ENCODE data around the gene KLHL17.
A peak's percentile ranks its signal among the peaks of the same experiment; 100 is the strongest.
"Not testable (repeated sequence)": the region's sequence is repeated elsewhere in the genome, so short reads cannot be mapped to it uniquely, and the experiment has no call there.

KLHL17 gene

GRCh38 chr1:1004780-1005697 is 44.7 kb downstream of the KLHL17 start:
- H4K20me1 ChIP-seq (ENCODE audit: insufficient read depth), result no peaks in the 10 kb centered on the region
- no peaks in the 10 kb centered on the region for H3K36me3 ChIP-seq (ENCODE audit: insufficient read depth)
- TF ChIP-seq, protein P1, sequence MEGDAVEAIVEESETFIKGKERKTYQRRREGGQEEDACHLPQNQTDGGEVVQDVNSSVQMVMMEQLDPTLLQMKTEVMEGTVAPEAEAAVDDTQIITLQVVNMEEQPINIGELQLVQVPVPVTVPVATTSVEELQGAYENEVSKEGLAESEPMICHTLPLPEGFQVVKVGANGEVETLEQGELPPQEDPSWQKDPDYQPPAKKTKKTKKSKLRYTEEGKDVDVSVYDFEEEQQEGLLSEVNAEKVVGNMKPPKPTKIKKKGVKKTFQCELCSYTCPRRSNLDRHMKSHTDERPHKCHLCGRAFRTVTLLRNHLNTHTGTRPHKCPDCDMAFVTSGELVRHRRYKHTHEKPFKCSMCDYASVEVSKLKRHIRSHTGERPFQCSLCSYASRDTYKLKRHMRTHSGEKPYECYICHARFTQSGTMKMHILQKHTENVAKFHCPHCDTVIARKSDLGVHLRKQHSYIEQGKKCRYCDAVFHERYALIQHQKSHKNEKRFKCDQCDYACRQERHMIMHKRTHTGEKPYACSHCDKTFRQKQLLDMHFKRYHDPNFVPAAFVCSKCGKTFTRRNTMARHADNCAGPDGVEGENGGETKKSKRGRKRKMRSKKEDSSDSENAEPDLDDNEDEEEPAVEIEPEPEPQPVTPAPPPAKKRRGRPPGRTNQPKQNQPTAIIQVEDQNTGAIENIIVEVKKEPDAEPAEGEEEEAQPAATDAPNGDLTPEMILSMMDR (conservative IDR thresholded peaks at IDR 0.05; ENCODE audit: low read depth, low read length), result no peak
- H3K4me1 ChIP-seq (ENCODE audit: low read depth, poor library complexity, severe bottlenecking), result peaks cover 18% of the 10 kb centered on the region
- no peak overlapping the region for H3K4me3 ChIP-seq (IDR thresholded peaks at IDR 0.05; ENCODE audit: insufficient read depth, low read depth, low read length)
- H2AFZ ChIP-seq (ENCODE audit: low read depth), result peak overlapping the region; percentile 38; the same call in 1 of the 2 replicates
- H3K9ac ChIP-seq, result no peak overlapping the region
- H3K27me3 ChIP-seq (ENCODE audit: insufficient read depth, low read depth), result peaks cover 87% of the 10 kb centered on the region
- no peak overlapping the region for H3K27ac ChIP-seq
- H3K79me2 ChIP-seq (ENCODE audit: insufficient read depth, low read depth), result no peaks in the 10 kb centered on the region
- peak overlapping the region; percentile 56; the same call in 1 of the 2 replicates for H3K4me2 ChIP-seq

DNA sequence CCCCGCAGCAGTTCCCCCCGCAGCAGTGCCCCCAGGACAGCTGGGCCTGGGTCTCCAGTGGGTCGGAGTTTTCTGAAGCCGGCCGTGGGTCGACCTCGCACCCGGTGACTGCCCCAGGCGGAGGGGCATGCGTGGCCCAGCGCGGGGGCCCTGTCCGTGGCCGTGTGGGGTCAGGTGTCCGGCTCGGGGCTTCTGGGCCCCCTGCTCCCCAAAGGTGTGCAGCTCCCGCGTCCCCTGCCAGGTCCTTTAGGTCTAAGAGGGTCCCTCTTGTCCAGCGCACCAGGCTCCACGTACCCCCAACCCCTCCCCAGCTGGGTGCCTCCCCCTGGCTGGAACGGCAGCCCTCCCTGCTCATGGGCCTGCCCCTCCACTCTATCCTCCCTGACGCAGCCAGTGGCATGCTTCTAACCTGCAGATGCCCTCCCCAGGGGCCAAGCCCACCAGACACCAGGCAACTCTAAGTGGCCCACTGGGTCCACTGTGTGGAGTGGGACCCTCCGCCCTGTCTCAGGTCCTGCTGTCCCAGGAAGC is 45.5 kb downstream of the KLHL17 start:
- Histone ChIP-seq H3K27me3 (ENCODE audit: insufficient read depth, low read depth) (peaks cover 92% of the 10 kb centered on the region), H2AFZ (ENCODE audit: low read depth) (no peak overlapping the region), H3K4me1 (ENCODE audit: low read depth, poor library complexity, severe bottlenecking) (peaks cover 18% of the 10 kb centered on the region), H3K4me3 (IDR thresholded peaks at IDR 0.05; ENCODE audit: insufficient read depth, low read depth, low read length) (no peak overlapping the region), H3K27ac (no peak overlapping the region), H3K4me2 (no peak overlapping the region), H3K79me2 (ENCODE audit: insufficient read depth, low read depth) (no peaks in the 10 kb centered on the region), H4K20me1 (ENCODE audit: insufficient read depth) (no peaks in the 10 kb centered on the region), H3K9ac (no peak overlapping the region), H3K36me3 (ENCODE audit: insufficient read depth) (no peaks in the 10 kb centered on the region)
- TF ChIP-seq, protein P1 (conservative IDR thresholded peaks at IDR 0.05; ENCODE audit: low read depth, low read length), result no peak

GRCh38 chr1:1006305-1007159 is 46.1 kb downstream of the KLHL17 start:
- Histone ChIP-seq H3K4me3 (IDR thresholded peaks at IDR 0.05; ENCODE audit: insufficient read depth, low read depth, low read length) (no peak overlapping the region), H3K4me1 (ENCODE audit: low read depth, poor library complexity, severe bottlenecking) (peaks cover 18% of the 10 kb centered on the region), H3K36me3 (ENCODE audit: insufficient read depth) (no peaks in the 10 kb centered on the region), H3K79me2 (ENCODE audit: insufficient read depth, low read depth) (no peaks in the 10 kb centered on the region), H3K27ac (no peak overlapping the region), H3K9ac (no peak overlapping the region), H3K27me3 (ENCODE audit: insufficient read depth, low read depth) (peaks cover 92% of the 10 kb centered on the region), H3K4me2 (no peak overlapping the region; the same call in 1 of the 2 replicates), H4K20me1 (ENCODE audit: insufficient read depth) (no peaks in the 10 kb centered on the region), H2AFZ (ENCODE audit: low read depth) (no peak overlapping the region)
- TF ChIP-seq, protein P1 (conservative IDR thresholded peaks at IDR 0.05; ENCODE audit: low read depth, low read length), result no peak

DNA sequence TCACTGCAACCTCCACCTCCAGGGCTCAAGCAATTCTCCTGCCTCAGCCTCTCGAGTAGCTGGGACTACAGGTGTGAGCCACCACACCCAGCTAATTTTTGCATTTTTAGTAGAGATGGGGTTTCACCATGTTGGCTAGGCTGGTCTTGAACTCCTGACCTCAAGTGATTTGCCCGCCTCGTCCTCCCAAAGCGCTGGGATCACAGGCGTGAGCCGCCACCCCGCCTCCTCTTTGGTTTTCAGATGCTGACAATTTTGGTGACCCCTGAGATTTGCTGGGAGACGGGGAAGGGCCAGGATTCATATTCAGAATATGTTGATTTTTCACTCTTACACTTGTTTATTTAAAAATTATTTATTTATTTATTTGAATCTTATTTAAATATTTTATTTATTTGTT is 49.7 kb downstream of the KLHL17 start:
- not testable (repeated sequence) for H3K9ac ChIP-seq; H2AFZ ChIP-seq (ENCODE audit: low read depth); H3K4me3 ChIP-seq (IDR thresholded peaks at IDR 0.05; ENCODE audit: insufficient read depth, low read depth, low read length); H3K36me3 ChIP-seq (ENCODE audit: insufficient read depth); H3K27ac ChIP-seq; H4K20me1 ChIP-seq (ENCODE audit: insufficient read depth); H3K4me2 ChIP-seq; H3K79me2 ChIP-seq (ENCODE audit: insufficient read depth, low read depth)
- peaks cover 63% of the 10 kb centered on the region for H3K27me3 ChIP-seq (ENCODE audit: insufficient read depth, low read depth)
- peaks cover 25% of the 10 kb centered on the region for H3K4me1 ChIP-seq (ENCODE audit: low read depth, poor library complexity, severe bottlenecking)

Measured in KMS-11 (cell line).